Pulmonary artery endothelial cell (primary cell): ENCODE data around the gene BMP8B. TPM values are rescaled to one million over a fixed set of nuclear protein-coding genes. Genes with fewer than 3 reads are reported as not detected.
"Not testable (repeated sequence)": the region's sequence is repeated elsewhere in the genome, so short reads cannot be mapped to it uniquely, and the experiment has no call there.

Source experiments
- DNase-seq: peaks from one replicate; pipeline ENCODE4 v3.0.0-alpha.2; 2011; ENCODE audit warnings: low read depth, low spot score
- total RNA-seq: library from RNA; depleted of rRNA; stranded (reverse); fragments of >200 nt; gene quantifications from 2 replicates; pipeline ENCODE4 v1.2.3, GENCODE V29; 2014

The BMP8B gene
- total RNA-seq, 1 donor from 2014 or later: 0.07 TPM

GRCh38 chr1:39778463-39779099 is 10.1 kb downstream of the BMP8B start:
- not testable (repeated sequence) for DNase-seq

- not testable (repeated sequence) for DNase-seq
These were observed 10.8 kb downstream of the BMP8B start for GRCh38 chr1:39777896-39778295.

GRCh38 chr1:39777306-39777705 is 11.4 kb downstream of the BMP8B start:
- no peak for DNase-seq

GRCh38 chr1:39776886-39777285 is 11.8 kb downstream of the BMP8B start:
- DNase-seq: no peak

GRCh38 chr1:39776400-39776713 is 12.3 kb downstream of the BMP8B start:
- no peak for DNase-seq

GRCh38 chr1:39775676-39776399 is 12.8 kb downstream of the BMP8B start:
- not testable (repeated sequence) for DNase-seq

- not testable (repeated sequence) for DNase-seq
These were observed 13.5 kb downstream of the BMP8B start for GRCh38 chr1:39775141-39775540.

- not testable (repeated sequence) for DNase-seq
These were observed 15.2 kb downstream of the BMP8B start for GRCh38 chr1:39773369-39773979.

- not testable (repeated sequence) for DNase-seq
These were observed 17.6 kb downstream of the BMP8B start, which contains the start of gene OXCT2 for GRCh38 chr1:39771022-39771532. OXCT2 (minus strand) TSS chr1:39771348; CDS start chr1:39771255, 93 bp downstream.

GRCh38 chr1:39770100-39771021 is 18.3 kb downstream of the BMP8B start:
- not testable (repeated sequence) for DNase-seq

- not testable (repeated sequence) for DNase-seq
These were observed 19.2 kb downstream of the BMP8B start for GRCh38 chr1:39769502-39769901.

GRCh38 chr1:39766466-39766865 is 22.2 kb downstream of the BMP8B start:
- DNase-seq: not testable (repeated sequence)

- not testable (repeated sequence) for DNase-seq
These were observed 24.2 kb downstream of the BMP8B start for GRCh38 chr1:39764512-39764911.

GRCh38 chr1:39763619-39764374 is 24.9 kb downstream of the BMP8B start:
- not testable (repeated sequence) for DNase-seq

GRCh38 chr1:39762550-39763540 is 25.8 kb downstream of the BMP8B start:
- no peak for DNase-seq

- no peak for DNase-seq
These were observed 27.0 kb downstream of the BMP8B start for GRCh38 chr1:39761557-39762260.

- DNase-seq: no peak
These were observed 27.6 kb downstream of the BMP8B start for GRCh38 chr1:39761016-39761415.
